K562 (cell line): Measurements from ENCODE around the gene AAGAB. TPM values are rescaled to one million over a fixed set of nuclear protein-coding genes. Genes with fewer than 3 reads are reported as not detected.

Experiments used
- ATAC-seq: fragments of 200-7000 bp; cut with Tn5 transposase; 3 replicates; pipeline ENCODE4 v1.9.1; 2020; ENCODE audit warnings: moderate library complexity
- BruUV-seq: library from RNA; stranded (reverse); fragments of 400-500 nt; replicated peaks from 2 replicates; lab custom pipeline; 2021; lab: Mats Ljungman, UMichigan
- CTCF ChIA-PET: fragments of 300-600 bp; formaldehyde crosslinking; extraction: SDS; loops from one replicate; lab custom pipeline; 2021; ENCODE audit warnings: low intra/inter-chr PET ratio; lab: Yijun Ruan, JAX
- POLR2A ChIA-PET: fragments of 300-600, 350-650 bp; sonication (Branson Sonifier 250); formaldehyde crosslinking; extraction: SDS; loops from one replicate; lab custom pipeline; 2021; ENCODE audit warnings: antibody characterized with exemption, inconsistent platforms; lab: Yijun Ruan, JAX
- DNase-seq, 4 experiments: peaks; one replicate each; pipeline versions ENCODE4 v3.0.0 to v3.0.0-alpha.2; 2011 to 2018; ENCODE audit warnings: low spot score in 3 of 4, mixed read lengths in 3 of 4; ENCODE audit errors: extremely low read depth in 1 of 4
- FAIRE-seq: peaks from 2 replicates; lab custom pipeline; 2011; peaks lifted over from hg19 to GRCh38; lab: Jason Lieb, UNC
- H2AFZ ChIP-seq: 2 replicates; pipeline ENCODE4 v1.6.0; 2011; ENCODE audit warnings: low read depth, low read length, control low read depth, inconsistent platforms
- H3K27ac ChIP-seq: fragments of 200-600 bp; 3 replicates; pipeline ENCODE4 v1.8.0; 2011; ENCODE audit warnings: low read depth, mild to moderate bottlenecking, control low read depth, inconsistent platforms, low read length, moderate library complexity, mixed read lengths; ENCODE audit errors: extremely low read depth
- H3K27me3 ChIP-seq, 2 experiments: fragments of 300-600 bp in 1 of 2; 2 replicates in 1 of 2; 3 replicates in 1 of 2; pipeline versions ENCODE4 v1.6.0 to v1.8.0; 2011; ENCODE audit warnings: inconsistent platforms in 2 of 2, low read length in 2 of 2, mild to moderate bottlenecking in 1 of 2, mixed read lengths in 1 of 2, moderate library complexity in 1 of 2; ENCODE audit not compliant: control insufficient read depth in 2 of 2, insufficient read depth in 2 of 2
- H3K36me3 ChIP-seq: fragments of 300-600 bp; 3 replicates; pipeline ENCODE4 v1.8.0; 2011; ENCODE audit warnings: mild to moderate bottlenecking, low read length, inconsistent platforms; ENCODE audit not compliant: control insufficient read depth, insufficient read depth
- H3K4me1 ChIP-seq, 2 experiments: fragments of 200-600 bp in 1 of 2; replicated peaks in 1 of 2; 2 replicates in 1 of 2; 3 replicates in 1 of 2; pipeline versions ENCODE4 v1.5.1 to v1.8.0; 2011; ENCODE audit warnings: inconsistent platforms in 2 of 2, low read length in 2 of 2, mild to moderate bottlenecking in 1 of 2, mixed read lengths in 1 of 2, moderate library complexity in 1 of 2; ENCODE audit not compliant: control insufficient read depth in 2 of 2, insufficient read depth in 2 of 2
- H3K4me2 ChIP-seq: 2 replicates; pipeline ENCODE4 v1.6.1; 2011; ENCODE audit warnings: low read length, control low read depth, inconsistent platforms, mixed read lengths; ENCODE audit not compliant: insufficient read depth
- H3K4me3 ChIP-seq: fragments of 200-600 bp; sonication (generic), shearing (Covaris generic); 2 replicates; pipeline ENCODE4 v1.5.1; 2016; ENCODE audit warnings: control low read depth, inconsistent platforms
- H3K79me2 ChIP-seq: fragments of 200-600 bp; 3 replicates; pipeline ENCODE4 v1.8.0; 2011; ENCODE audit warnings: low read length, inconsistent platforms; ENCODE audit not compliant: control insufficient read depth, insufficient read depth
- H3K9ac ChIP-seq, 2 experiments: 2 replicates each; pipeline versions ENCODE4 v1.6.0 to v1.6.1; 2011; ENCODE audit warnings: low read depth in 2 of 2, low read length in 2 of 2, control low read depth in 1 of 2, inconsistent platforms in 1 of 2, mild to moderate bottlenecking in 1 of 2, mixed read lengths in 1 of 2; ENCODE audit not compliant: insufficient read depth in 1 of 2
- H3K9me1 ChIP-seq: one replicate; pipeline ENCODE4 v1.6.0; 2011; ENCODE audit warnings: inconsistent platforms, mild to moderate bottlenecking, low read length, moderate library complexity; ENCODE audit not compliant: control insufficient read depth, insufficient read depth
- H3K9me3 ChIP-seq: replicated peaks from 2 replicates; pipeline ENCODE4 v1.5.1; 2011; ENCODE audit warnings: low read depth, low read length, inconsistent platforms; ENCODE audit not compliant: control insufficient read depth, insufficient read depth
- H4K20me1 ChIP-seq: replicated peaks from 2 replicates; pipeline ENCODE4 v1.6.1; 2011; ENCODE audit warnings: low read length, inconsistent platforms, mixed read lengths; ENCODE audit not compliant: control insufficient read depth, insufficient read depth
- CC2D1A ChIP-seq: fragments of 450-650 bp; IDR thresholded peaks from 2 replicates; pipeline ENCODE4 v1.6.1; 2017; ENCODE audit warnings: mild to moderate bottlenecking
- HCFC1 ChIP-seq: IDR thresholded peaks from 2 replicates; pipeline ENCODE4 v1.6.1; 2012; ENCODE audit warnings: low read depth, low read length, improper control_type of control experiment
- HDGF ChIP-seq: fragments of 450-650 bp; IDR thresholded peaks from 2 replicates; pipeline ENCODE4 v1.6.1; 2016
- ILF3 ChIP-seq: fragments of 450-650 bp; IDR thresholded peaks from 2 replicates; pipeline ENCODE4 v1.6.1; 2018; ENCODE audit warnings: antibody characterized with exemption, mild to moderate bottlenecking, moderate library complexity, borderline replicate concordance
- MAFG ChIP-seq: fragments of 450-650 bp; conservative IDR thresholded peaks from 2 replicates; pipeline ENCODE4 v1.6.1; 2016; ENCODE audit warnings: missing genetic modification characterization, missing compliant biosample characterization
- MBD2 ChIP-seq: sonication (generic); IDR thresholded peaks from 2 replicates; pipeline ENCODE4 v1.6.1; 2016; ENCODE audit warnings: low read depth, borderline replicate concordance
- MLLT1 ChIP-seq, 2 experiments: fragments of 450-650 bp; IDR thresholded peaks; 2 replicates each; pipeline ENCODE4 v1.6.1; 2016
- SP1 ChIP-seq: sonication (generic); formaldehyde crosslinking; IDR thresholded peaks from 2 replicates; pipeline ENCODE4 v1.8.1; 2022; ENCODE audit warnings: mild to moderate bottlenecking, missing genetic modification reagents
- ZBTB7A ChIP-seq: IDR thresholded peaks from 2 replicates; pipeline ENCODE4 v1.6.1; 2011; ENCODE audit warnings: low read depth, mild to moderate bottlenecking, low read length, moderate library complexity, borderline replicate concordance; ENCODE audit not compliant: control insufficient read depth
- ZNF316 ChIP-seq: fragments of 450-650 bp; IDR thresholded peaks from 2 replicates; pipeline ENCODE4 v1.6.1; 2016
- WGBS: fragments of 100-300 bp; shearing (Covaris generic); methylation state at CpG from one replicate; pipeline ENCODE4 v1.1.6; 2016; ENCODE audit warnings: low coverage, mixed read lengths; ENCODE audit not compliant: insufficient coverage; ENCODE audit errors: missing lambda C conversion rate; 5-methylcytosine and 5-hydroxymethylcytosine counted together
- in situ Hi-C: fragments of 300-500 bp; cut with MboI; formaldehyde crosslinking; loops from 4 replicates; pipeline ENCODE4 v1.15.0; 2018; ENCODE audit warnings: inconsistent platforms, mixed read lengths
- intact Hi-C: fragments of 100-400 bp; cut with micrococcal nuclease; formaldehyde crosslinking; loops from 2 replicates; pipeline ENCODE4 v1.14.2; 2022
- polyA plus RNA-seq, 8 experiments: library from polyadenylated mRNA; depleted of rRNA in 4 of 8; stranded (reverse) in 5 of 8; unstranded in 3 of 8; fragments of >200 nt; fragmentation: Nextera tagmentation in 2 of 8; fragmentation: Illumina TruSeq in 1 of 8; extraction: Ambion mirVana in 2 of 8; extraction: Trizol in 1 of 8; gene quantifications; 2 replicates each; pipeline versions ENCODE4 v1.2.1 to v1.2.3, GENCODE V29; 2011 to 2014; ENCODE audit warnings: inconsistent platforms in 1 of 8, missing spikeins in 1 of 8
- total RNA-seq, 7 experiments: library from RNA; depleted of rRNA in 6 of 7; stranded (reverse); fragments of >200 nt in 6 of 7; fragmentation: Illumina TruSeq in 2 of 7; extraction: Trizol in 2 of 7; gene quantifications; 2 replicates each; pipeline versions ENCODE4 v1.2.1 to v1.2.3, GENCODE V29; 2011 to 2021; ENCODE audit warnings: low replicate concordance in 1 of 7

The AAGAB gene
- total and polyA plus RNA-seq, 9 of the 15 experiments (the other 6 are each of a cell fraction or from before 2014, with no cell fraction given), result 17.8 to 109 (median 58.3) TPM

- peak; percentile 79; the same call in 1 of the 2 replicates for TF ChIP-seq MBD2
- peak; percentile 72 for TF ChIP-seq MAFG (tag)
- TF ChIP-seq CC2D1A, result peak; percentile 95
- peak; percentile 94 for TF ChIP-seq ZNF316
- peak in 1 of 2 experiments; percentile 34; a peak in 1 of 4 replicates for TF ChIP-seq MLLT1 (IDR thresholded peaks at IDR 0.05)
- TF ChIP-seq SP1 (CRISPR knock-in tag), result peak; percentile 80; the same call in 1 of the 2 replicates
These were observed 7.9 kb downstream of the AAGAB start (continued) for GRCh38 chr15:67246606-67247005.

DNA sequence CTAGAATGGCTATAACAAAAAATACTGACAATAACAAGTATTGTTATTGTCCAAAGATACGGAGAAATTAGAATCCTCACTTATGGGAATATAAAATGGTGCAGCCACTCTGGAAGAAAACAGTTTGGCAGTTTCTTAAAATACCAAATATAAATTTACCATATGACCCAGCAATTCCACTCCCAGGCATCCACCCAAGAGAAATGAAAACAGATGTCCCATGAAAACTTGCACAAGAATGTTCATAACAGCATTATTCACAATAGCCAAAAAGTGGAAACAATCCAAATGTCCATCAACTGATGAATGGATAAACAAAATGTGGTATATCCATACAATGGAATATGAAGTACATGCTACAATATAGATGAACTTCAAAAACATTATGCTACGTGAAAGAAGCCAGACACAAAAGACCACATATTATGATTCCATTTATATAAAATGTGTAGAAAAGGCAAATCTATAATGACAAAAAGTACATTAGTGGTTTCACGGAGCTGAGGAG is 9.4 kb downstream of the AAGAB start:
- H3K9me3 ChIP-seq, result peaks cover 3% of the 10 kb centered on the region
- WGBS, result 97% methylated on average over 3 of the region's 3 CpGs
- H3K4me3 ChIP-seq, result no peak overlapping the region
- DNase-seq (no peak), FAIRE-seq (no peak), ATAC-seq (no peak)
- no peaks in the 10 kb centered on the region for H4K20me1 ChIP-seq
- H3K4me1 ChIP-seq, result no peaks in the 10 kb centered on the region
- no TSS peak for BruUV-seq
- H3K9ac ChIP-seq, result no peak overlapping the region
- H3K36me3 ChIP-seq, result peaks cover 46% of the 10 kb centered on the region
- intact Hi-C loops (no loop called here), in situ Hi-C loops (no loop called here)
- no peak overlapping the region for H3K4me2 ChIP-seq
- no peaks in the 10 kb centered on the region for H3K27me3 ChIP-seq
- no peaks in the 10 kb centered on the region for H3K9me1 ChIP-seq
- CTCF ChIA-PET, result no interaction called here
- peaks cover 92% of the 10 kb centered on the region for H3K79me2 ChIP-seq
- no peak overlapping the region for H3K27ac ChIP-seq
- no peak overlapping the region for H2AFZ ChIP-seq
- TF ChIP-seq HCFC1, result no peak
- no peak for TF ChIP-seq ILF3
- no peak for TF ChIP-seq HDGF
- TF ChIP-seq ZBTB7A, result no peak
- POLR2A ChIA-PET, result no interaction called here
